SH-SY5Y (cell line): Measurements from ENCODE around the gene GRIK3.

ENCODE experiments used
- GATA2 ChIP-seq: IDR thresholded peaks from 2 replicates; pipeline ENCODE4 v1.6.1; 2011; ENCODE audit warnings: mild to moderate bottlenecking, low read depth, low read length
- GATA3 ChIP-seq: IDR thresholded peaks from 2 replicates; pipeline ENCODE4 v1.6.1; 2011; ENCODE audit warnings: low read depth, mild to moderate bottlenecking, low read length, moderate library complexity

GRIK3 gene

DNA sequence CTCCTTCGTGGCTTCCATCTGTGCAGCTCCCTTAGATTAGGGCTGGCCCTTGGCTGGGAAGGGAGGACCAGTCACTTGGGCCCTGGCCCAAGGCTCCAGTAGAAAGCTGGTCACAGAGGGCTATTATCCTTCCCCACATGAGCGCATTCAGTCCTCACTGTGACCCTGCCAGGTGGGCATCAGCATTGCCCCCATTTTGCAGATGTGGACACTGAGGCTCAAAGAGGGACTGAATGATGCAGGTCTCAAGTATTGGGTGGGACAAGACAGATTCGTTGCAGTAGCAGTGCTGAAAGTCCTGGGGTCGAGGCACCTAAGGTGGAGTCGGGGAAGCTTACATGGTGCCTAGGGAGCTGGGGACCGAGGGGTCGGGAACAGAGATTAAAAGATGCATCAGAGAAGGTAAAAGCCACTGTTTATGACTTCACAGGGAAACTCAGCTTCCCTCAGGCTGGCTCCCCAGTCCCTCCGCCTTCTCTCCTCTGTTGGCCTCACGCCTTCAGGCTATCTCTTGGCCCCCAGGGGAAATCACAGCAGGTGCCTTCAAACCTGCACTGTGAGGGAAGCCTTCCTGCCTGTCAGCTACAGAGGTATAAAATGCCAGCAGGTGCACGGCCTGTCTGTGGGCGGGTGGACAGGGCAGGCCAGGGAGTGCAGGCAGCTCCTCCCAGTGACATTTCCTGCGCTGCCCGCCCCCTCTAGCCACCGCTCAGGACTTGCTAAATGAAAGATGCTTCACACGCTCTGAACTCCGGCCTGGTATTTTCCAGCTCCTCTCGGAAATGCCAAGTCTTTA lies 178.4 kb downstream of the GRIK3 start:
- TF ChIP-seq GATA3 (no peak), GATA2 (no peak)

GRCh38 chr1:36853638-36854037 lies 180.7 kb downstream of the GRIK3 start:
- no peak for TF ChIP-seq GATA3
- TF ChIP-seq GATA2 = no peak

GRCh38 chr1:36852586-36852985 lies 181.7 kb downstream of the GRIK3 start:
- TF ChIP-seq GATA3 (no peak), GATA2 (no peak)

DNA sequence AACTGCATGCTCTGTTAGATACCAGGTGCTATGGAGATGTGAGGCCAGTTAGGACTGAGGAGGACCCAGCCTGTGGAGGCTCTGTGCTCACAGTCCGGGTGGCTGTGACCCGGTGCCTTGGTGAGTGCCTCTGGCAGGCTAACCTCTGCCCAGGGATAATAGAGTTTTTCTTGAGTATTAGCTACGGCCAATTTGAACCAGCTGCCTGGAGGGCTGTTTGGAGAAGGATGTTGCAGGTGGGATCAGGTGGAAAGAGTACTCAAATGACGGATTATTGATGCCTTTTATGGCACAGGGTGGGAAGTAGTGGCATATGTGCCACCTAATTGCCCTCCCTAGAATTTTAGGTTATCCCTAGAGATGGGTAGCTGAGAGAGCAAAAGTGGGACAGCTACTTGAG lies 182.7 kb downstream of the GRIK3 start:
- TF ChIP-seq GATA2 (no peak), GATA3 (no peak)

GRCh38 chr1:36851087-36851486 lies 183.2 kb downstream of the GRIK3 start:
- no peak for TF ChIP-seq GATA3
- no peak for TF ChIP-seq GATA2

GRCh38 chr1:36849956-36850355 lies 184.4 kb downstream of the GRIK3 start:
- TF ChIP-seq GATA3 = no peak
- TF ChIP-seq GATA2 = no peak

DNA sequence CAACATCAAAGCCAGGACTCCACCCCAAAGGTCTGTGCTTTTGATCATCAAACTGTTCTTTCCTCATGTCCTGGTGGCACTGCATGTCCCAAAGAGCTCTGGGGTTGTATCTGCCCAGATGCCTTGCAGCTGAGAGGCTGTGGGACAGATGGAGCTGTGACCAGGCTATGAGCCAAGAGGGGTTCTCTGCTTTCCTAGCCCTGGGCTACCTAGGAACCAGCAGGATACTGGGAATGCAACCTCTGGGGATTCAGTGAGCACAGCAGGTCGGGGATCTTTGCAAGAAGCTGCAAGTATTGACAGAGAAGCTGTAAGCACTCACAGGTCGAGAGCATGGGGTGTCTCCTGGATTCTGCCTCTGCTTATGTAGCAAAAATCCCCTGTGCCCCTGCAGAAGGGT lies 186.6 kb downstream of the GRIK3 start:
- no peak for TF ChIP-seq GATA3
- no peak for TF ChIP-seq GATA2

DNA sequence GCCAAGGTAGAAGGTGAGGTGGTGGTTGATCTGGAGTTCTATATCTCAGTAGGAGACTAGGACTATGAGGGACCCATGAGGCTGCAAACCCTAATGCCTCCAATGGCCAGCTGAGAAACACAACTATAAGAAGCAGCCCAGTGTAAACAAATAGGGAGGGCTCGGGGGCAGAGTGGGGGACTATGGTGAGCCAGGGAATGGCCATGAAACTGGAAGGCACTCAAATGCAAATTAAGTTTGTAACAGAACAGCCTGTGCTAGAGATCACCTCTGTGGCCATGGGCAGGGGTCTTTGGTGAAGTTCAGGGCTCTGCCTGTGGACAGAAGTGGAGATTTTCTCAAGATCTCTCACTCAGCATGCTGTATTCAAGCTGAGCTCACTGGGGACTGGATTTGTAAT lies 187.1 kb downstream of the GRIK3 start:
- no peak for TF ChIP-seq GATA2

GRCh38 chr1:36846357-36846756 lies 188.0 kb downstream of the GRIK3 start:
- no peak for TF ChIP-seq GATA2
- no peak for TF ChIP-seq GATA3

DNA sequence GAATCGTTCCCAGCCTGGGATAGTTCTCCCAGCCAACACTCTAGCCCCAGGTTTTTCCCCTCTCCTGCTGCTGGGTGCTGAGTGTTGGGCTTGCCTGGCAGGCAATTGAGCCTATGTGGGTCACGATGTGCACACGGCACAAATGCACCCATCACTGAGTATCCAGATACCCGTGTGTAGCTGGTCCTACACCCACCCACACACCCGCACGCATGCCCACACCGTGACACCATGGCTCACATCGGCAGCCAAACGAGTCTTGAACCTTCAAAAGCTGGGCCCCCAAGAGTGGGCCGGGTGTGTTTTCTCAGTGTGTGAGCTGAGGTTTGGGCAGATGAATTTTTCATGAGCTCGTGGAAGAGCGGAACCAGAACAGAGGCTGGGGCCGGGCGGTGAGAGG lies 188.5 kb downstream of the GRIK3 start:
- TF ChIP-seq GATA2 (no peak), GATA3 (no peak)

DNA sequence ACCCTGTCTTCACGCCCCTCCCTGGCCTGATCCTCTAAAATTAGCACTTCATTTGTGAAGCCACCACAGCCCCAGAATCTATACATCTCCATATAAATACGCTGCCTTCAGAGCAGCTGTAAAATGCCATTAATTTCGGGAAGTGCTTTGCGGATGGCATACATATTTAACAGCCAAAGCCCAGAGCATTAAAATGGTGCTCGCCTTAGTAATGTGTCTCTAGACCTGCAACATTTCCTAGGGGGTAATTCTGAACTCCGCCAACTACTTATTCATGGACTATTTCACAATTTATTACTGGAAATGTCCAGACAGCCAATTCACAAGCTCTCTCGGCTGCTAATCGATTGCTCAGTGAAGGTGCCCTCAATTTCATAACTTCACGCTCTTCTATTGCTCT lies 189.4 kb downstream of the GRIK3 start:
- no peak for TF ChIP-seq GATA3
- no peak for TF ChIP-seq GATA2

DNA sequence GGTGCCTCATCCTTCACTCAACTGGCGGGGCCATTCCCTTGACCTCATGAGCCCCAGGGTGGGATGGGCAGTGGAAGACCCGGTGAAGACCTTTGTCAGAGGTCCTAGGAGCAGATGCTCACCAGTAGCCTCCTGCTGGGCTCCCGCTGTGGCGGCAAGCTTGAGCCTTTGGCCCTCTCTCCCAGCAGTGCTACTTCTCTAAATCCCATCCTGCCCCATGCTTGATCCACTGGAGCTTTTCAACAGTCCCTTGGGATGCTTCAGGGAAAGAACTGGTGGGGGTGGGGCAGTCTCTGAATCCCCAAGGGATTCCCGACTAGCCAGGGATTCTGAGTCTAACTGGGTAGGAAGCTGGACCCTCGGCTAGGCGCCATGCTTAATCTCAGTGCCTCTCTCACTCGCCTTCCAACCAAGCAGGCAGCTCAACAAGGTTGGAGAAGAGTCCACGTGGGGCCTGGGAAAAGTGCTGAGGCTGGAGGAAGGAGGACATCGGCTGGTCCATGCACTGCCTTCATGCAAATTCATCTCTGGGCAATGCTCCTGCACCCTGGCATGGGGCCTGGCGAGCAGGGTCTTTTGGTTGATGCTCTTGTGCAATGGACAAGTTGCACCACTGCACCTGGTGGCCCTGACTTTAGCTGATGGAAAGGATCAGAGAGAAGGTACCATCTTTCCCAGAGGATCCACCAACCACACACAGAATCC lies 190.3 kb downstream of the GRIK3 start:
- TF ChIP-seq GATA2 = no peak
- TF ChIP-seq GATA3 = no peak

GRCh38 chr1:36843027-36843426 lies 191.3 kb downstream of the GRIK3 start:
- TF ChIP-seq GATA2 = no peak
- TF ChIP-seq GATA3 = no peak

GRCh38 chr1:36842448-36842847 lies 191.9 kb downstream of the GRIK3 start:
- TF ChIP-seq GATA3 (no peak), GATA2 (no peak)

DNA sequence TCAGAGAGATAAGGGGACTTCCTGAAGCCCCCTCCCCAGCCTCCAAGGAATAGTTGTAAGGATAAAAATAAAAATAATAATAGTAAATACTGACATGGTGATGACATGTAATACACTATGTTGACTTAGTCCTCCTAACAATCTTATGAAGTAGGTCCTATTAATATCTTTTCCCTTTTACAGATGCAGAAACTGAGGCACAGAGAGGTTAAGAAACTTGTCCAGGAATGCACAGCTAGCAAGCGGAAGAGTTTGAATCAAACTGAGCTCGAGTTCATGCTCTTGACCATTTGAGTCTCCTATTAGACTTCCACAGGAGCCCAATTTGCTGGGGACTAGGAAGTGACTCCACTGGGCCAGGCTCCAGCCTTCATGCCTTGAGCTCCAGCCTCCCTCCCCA lies 194.8 kb downstream of the GRIK3 start:
- no peak for TF ChIP-seq GATA2
- no peak for TF ChIP-seq GATA3
